ENCODE results near the gene WDR47.
A peak's percentile ranks its signal among the peaks of the same experiment; 100 is the strongest.

WDR47 gene

GRCh38 chr1:109041621-109042468, at the start of gene WDR47:
Gene WDR47 (minus strand): TSS chr1:109042102. CDS start chr1:109023512, 18,590 bp downstream.
- DNase-seq (ENCODE audit: low read depth), result peak; percentile 84

GRCh38 chr1:109091078-109091838, 49.4 kb upstream of the WDR47 start:
- DNase-seq (ENCODE audit: low read depth), result no peak

- DNase-seq (ENCODE audit: low read depth), result peak; percentile 57
Observed at GRCh38 chr1:109090196-109091077, 48.5 kb upstream of the WDR47 start, which contains the start of gene TMEM167B. Gene TMEM167B (plus strand): TSS chr1:109090764. CDS start chr1:109090873, 109 bp downstream.

- no peak for DNase-seq (ENCODE audit: low read depth)
Observed at GRCh38 chr1:109089242-109090015, 47.5 kb upstream of the WDR47 start.

GRCh38 chr1:109084563-109085517, 42.9 kb upstream of the WDR47 start:
- DNase-seq (ENCODE audit: low read depth), result no peak

- no peak for DNase-seq (ENCODE audit: low read depth)
Observed at GRCh38 chr1:109083923-109084322, 42.0 kb upstream of the WDR47 start.

- no peak for DNase-seq (ENCODE audit: low read depth)
Observed at GRCh38 chr1:109083501-109083900, 41.6 kb upstream of the WDR47 start.

GRCh38 chr1:109080441-109081082, 38.7 kb upstream of the WDR47 start:
- DNase-seq (ENCODE audit: low read depth), result no peak

GRCh38 chr1:109079240-109079622, 37.3 kb upstream of the WDR47 start:
- DNase-seq (ENCODE audit: low read depth), result no peak

GRCh38 chr1:109078317-109078716, 36.4 kb upstream of the WDR47 start:
- no peak for DNase-seq (ENCODE audit: low read depth)

- DNase-seq (ENCODE audit: low read depth), result peak; percentile 80
Observed at GRCh38 chr1:109075531-109076490, 33.9 kb upstream of the WDR47 start, which contains the start of gene TAF13. Gene TAF13 (minus strand): TSS chr1:109076003. CDS start chr1:109075947, 56 bp downstream.

- DNase-seq (ENCODE audit: low read depth), result no peak
Observed at GRCh38 chr1:109069294-109069693, 27.4 kb upstream of the WDR47 start.

- DNase-seq (ENCODE audit: low read depth), result no peak
Observed at GRCh38 chr1:109067883-109068282, 26.0 kb upstream of the WDR47 start.

GRCh38 chr1:109065137-109065536, 23.2 kb upstream of the WDR47 start:
- DNase-seq (ENCODE audit: low read depth), result no peak

GRCh38 chr1:109061183-109061582, 19.3 kb upstream of the WDR47 start:
- DNase-seq (ENCODE audit: low read depth), result no peak

GRCh38 chr1:109060707-109061106, 18.8 kb upstream of the WDR47 start:
- no peak for DNase-seq (ENCODE audit: low read depth)

GRCh38 chr1:109059026-109059425, 17.1 kb upstream of the WDR47 start:
- DNase-seq (ENCODE audit: low read depth), result no peak

- no peak for DNase-seq (ENCODE audit: low read depth)
Observed at GRCh38 chr1:109056064-109056463, 14.2 kb upstream of the WDR47 start.

All from stimulated activated CD8-positive, alpha-beta memory T cell treated with anti-CD3 and anti-CD28 coated beads, Interleukin-15, amount 100 ng/mL, for 24 hours (primary cell).